Retina (tissue), 1 donor: ENCODE data around the gene CA4.
A peak's percentile ranks its signal among the peaks of the same experiment; 100 is the strongest.

Experiments used
- DNase-seq: peaks from one replicate; pipeline ENCODE4 v3.0.0-alpha.2; 2016

CA4 gene

DNA sequence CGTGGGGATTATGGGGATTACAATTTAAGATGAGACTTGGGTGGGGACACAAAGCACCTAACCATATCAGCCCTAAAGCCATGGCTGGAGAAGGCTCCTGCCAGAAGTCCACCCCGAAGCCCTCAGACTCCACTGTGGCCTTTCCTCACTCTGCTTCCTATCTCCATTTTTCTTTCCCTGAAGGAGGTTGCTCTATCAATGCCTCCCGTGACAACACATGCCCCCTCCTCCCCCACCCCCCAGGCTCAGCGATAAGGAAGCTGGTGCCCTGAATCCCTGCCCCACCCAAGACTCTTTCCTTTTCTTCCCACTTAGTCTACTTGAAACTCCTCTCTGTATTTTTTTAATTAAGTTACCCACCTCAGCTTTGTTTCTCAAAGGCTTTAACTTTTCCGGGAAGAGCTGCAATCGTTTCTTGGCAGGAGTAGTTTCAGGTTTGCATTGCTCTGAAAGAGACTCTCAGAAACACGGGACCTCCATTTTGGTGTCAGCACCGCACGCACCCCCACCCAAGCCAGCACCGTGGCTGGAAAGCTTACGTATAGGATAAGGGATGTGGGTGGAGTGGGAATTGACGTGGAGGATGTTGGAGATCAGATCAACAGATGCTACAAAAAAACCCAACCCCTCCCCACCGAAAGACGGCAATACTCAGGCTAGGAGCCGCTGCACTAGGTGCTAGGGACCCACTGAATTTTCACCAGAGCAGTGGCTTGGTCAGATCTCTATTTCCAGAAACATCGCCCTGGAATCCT lies 15.2 kb upstream of the CA4 start:
- no peak for DNase-seq

DNA sequence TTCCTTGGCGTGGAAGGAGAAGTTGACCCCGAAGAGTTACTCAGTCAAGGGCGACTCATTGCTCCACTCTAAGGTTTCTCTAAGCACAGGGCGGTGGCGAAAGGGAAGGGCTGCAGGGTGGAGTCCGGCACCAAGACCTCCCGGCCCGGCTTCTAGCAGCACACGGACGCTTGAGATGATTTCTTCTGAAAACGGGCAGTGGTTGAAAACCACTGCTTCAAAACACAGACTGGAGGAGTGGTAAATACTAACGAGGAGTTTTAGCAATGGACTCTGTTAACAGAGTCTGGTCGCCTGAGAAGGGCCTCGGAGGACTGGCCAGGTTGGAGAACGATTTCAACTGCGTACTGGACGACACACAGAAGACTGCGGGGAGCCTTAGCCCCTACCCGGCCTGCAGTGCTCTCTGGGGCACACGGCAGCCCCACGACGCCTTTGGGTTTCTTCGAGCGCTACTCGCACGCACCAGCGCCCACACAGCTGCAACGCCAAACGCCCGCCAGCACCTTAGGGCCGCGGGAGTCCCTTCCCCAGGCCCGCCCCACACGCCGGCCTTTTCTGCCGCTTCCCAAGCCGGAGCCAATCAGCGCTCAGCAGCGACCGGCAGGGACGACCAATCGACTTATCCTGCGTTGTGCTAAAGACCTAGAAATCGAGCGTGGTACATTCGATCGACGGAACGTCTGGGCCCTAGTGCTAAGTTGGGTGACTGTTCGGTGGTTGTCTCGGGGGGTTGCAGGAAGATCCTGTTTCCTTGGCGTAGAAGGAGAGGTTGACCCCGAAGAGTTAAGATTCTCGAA lies 14.4 kb upstream of the CA4 start:
- peak; percentile 93 for DNase-seq

DNA sequence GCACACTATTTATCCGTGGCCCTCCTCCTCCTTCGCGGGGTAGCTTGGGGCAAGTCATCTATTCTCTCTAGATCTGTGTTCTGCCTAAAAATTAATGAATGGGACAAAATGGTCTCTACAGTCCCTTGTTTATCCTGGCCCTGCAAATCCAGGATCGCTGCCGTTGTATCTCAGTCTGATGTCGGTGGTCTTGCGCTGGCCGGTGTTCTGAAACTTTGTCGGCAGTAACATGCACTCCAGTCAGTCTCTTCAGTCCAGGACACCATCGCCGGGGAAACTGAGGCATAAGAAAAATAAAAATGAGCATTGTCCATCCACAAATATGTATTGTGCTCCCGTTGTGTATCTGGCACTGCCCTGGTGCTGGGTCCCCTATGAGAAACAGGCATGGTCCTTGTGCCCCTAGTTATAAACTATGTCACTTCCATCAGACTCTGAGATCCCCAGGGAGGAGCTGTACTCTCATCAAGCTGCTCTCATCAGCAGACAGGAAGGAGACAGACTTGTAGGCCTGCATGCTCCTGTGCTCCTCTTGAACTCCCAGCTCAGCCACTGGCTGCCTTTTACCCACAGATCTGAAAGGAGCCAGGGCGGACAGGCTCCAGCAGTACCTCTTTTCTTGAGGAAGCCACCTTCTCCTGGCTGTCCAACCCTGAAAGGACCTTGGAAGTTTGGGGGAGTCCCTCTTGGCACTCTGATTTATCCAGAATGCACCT lies 13.7 kb upstream of the CA4 start:
- DNase-seq: no peak

DNA sequence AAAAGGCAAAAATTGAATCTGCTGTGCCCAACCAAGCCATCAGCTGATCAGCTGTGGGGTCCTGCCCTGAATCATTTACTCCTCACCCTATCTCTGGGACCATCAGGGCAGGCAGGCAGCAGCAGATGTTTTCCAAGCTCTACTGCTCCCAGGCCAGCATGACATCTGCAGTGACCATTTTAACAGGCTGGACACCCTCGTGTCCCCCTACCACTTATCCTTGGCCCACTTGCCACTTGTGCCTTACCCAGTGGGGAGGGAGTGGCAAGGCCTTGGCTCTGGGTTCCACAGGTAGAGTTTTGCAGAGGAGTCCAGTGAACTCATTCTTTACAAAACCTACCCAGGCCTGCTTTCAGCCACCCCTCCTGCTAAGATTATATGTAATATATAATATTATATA lies 12.0 kb upstream of the CA4 start:
- DNase-seq: no peak

DNA sequence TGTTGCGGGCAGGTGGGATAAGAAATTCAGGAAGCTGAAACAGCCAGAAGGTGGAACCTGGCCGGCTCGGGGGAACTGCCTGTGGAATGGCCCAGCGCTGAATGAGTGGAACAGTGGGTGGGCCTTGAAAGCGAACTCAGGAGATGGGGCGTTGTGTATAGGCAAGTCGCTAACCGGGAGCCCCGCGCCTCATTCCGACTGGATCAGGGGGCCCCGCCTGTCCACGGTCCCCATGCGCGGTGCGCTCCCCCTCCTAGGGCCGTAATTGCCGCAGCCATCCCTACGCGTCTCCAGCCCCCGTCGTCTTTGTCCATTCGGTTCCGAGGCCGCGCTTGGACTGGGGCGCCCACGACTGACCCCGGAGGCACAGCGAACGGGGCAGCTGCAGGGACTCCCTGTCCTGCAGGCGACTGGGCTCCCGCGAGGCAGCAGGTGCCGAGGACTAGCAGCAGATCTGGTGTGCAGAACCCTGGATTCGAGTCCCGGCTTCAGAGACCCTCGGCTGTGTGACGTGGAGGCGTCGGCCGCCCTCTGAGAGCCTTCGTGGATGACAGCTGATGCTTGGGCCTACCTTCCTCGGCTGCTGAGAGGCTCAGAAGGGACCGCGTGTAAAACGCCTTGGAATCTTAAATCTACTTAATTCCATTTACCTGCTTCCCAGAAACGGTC lies 10.9 kb upstream of the CA4 start:
- peak; percentile 43 for DNase-seq

DNA sequence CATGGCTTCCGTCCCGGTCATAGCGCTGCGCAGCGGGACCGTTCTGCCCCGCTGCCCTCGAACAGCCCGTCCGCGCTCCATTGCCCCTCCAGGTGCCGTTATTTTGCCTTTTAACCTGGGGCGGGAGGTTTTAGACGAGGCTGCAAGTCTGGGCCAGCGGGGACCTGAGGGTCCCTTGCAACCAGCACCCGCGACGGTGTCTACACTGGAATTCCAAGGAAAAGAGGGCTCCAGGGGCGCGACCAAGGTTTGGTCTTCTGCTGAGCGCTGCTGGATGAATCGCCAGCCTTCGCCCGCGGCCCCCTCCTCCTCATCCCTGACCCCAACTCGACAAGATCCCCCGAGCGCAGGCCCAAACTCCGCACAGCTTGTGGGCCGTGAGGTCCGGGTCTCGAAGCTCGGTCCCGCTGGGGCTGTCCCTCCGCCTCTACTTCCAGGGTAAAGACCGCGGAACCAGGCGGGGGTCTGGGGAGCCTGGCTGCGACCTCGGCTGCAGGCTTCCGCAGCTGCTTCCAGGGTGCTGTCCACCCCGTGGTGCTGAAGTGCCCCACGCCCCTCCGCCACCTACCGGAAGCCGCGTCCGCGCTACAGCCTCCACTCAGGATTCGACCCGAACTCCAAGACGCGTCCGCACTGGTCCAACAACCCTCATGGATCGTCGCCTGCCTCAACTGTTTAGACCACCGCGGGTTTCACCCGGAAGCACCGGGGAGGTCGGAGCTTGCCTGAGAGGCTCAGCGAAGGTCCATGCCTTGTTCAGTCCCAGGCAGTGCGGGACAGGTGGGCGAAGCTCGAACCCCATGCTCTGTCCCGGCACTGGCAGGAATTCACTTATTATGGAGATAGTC lies 10.1 kb upstream of the CA4 start:
- DNase-seq: peak; percentile 85

DNA sequence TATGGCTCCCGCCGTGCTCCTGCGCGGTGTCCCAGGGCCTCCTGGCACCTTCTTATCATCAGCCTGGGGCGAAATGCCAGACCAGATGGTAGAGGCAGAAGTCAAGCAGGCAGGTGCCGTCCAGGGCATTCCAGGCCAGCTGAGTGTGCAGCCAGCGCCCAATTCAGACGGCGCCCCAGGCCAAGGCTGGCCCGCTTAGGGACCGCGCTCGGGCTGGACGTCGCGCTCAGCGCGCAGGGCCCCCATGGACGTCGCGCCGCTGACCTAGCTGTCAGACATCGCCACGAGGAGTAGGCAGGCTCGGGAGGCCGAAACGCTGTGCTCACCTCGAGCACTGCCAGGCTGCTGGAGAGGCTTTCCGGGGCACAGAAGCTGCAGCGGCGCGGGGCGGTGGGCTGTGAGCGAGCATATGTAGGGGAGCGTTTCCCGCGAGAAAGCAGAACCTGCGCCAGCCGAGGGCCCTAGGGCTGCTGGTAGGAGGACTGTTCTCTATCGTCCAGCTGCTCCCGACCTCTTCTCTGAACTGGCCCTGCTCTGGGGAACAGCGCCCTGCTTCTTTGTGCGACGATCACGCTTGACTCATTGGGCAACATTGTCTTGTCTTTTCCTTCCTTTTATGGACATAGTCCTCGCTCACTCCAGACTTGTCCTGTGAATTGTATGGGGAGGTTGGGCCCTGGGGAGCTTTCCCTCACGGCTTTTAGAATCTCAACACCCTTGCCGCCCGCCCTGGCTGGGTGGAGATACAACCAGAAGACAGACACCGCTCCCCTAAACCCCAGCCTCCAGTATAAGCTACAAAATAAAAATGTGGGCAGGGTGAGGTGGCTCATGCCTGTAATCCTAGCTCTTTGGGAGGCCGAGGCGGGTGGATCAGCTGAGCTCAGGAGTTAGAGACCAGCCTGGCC lies 8.4 kb upstream of the CA4 start:
- DNase-seq: peak; percentile 63

DNA sequence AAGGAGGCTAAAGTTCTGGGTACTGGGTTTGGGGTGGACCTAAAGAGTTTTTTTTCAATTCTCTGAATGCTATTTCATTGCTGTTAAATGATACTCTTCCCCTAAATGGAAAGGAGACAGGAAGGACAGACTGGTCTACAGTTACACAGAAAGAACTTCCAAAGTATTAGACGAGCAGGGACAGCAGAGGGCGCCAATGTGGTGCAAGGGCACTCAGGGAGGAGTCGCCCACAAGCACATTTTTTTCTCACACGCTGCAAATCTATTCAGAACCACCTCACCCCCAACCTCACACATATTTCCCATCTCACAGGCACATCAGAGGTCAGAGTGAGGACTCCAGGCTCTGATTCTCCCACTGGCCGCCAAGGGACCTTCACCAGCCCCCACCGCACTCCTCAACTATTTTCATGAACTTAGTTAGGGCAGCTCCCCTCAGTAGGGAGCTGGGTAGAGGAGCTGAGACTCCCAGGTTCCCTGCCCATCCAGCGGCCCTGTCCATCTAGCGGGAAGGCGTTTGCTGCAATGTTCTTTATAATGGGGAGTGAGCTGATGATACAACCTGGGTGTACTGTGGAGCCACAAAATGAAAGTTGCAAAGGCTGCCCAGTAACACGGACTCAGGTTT lies 6.8 kb upstream of the CA4 start:
- peak; percentile 76 for DNase-seq

DNA sequence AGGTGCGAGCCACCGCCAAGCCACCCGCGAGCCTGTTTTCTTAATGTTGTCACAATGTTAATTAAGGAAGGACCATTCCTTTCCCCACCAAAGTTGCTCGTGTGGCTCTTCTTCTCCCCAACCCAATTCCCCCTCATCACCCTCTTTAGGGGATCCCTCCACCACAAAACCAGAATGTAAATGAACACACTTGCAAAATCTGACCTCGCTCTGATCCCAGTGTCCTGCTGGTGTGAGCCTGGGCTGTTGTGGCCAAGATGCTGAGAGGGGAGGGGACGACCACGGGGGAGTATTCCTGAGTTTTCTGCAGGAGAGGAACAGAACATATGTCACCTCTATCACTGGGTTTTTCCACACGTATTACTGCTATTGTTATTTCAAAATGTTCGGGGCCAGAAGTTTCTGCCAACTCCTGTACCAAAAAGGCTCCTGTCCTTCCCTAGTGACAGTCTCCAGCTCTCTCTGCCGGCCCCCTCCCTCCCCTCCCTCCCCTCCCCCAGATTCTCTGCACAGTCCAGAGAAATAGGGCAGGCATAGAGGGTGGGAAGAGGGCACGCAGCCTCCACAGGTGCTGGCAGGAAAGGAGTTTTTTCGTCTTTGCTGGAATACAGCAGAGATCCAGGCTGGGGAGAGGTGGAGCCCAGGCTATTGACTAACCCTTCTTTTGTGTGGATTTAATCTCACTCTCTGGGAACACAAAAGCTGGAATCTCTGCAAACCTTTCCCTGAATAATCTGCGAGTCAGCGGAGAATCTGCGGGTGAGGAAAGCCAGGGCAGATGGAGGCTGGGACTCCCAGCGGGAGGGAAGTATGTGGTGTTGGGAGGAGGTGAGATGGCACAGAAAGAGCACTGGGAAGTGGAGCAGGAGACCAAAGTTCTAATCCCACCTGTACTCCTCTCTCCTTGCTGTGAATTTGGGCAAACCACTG lies 4.5 kb upstream of the CA4 start:
- peak; percentile 22 for DNase-seq

DNA sequence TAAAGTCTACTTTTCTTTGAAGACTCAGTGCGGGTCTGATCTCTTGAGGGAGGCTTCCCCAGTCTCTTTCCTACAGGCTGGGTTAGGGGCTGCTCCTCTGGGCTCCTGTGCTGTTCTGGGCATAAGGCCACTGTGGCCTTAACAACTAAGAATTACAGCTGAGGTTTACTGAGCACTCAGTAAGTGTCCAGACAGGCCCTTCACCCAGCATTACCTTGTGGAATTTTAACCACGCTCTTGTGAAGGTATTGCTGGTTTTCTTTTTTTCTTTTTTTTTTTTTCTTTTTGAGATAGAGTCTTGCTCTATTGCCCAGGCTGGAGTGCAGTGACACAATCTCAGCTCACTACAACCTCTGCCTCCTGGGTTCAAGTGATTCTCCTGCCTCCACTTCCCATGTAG lies 3.6 kb upstream of the CA4 start:
- DNase-seq: no peak

DNA sequence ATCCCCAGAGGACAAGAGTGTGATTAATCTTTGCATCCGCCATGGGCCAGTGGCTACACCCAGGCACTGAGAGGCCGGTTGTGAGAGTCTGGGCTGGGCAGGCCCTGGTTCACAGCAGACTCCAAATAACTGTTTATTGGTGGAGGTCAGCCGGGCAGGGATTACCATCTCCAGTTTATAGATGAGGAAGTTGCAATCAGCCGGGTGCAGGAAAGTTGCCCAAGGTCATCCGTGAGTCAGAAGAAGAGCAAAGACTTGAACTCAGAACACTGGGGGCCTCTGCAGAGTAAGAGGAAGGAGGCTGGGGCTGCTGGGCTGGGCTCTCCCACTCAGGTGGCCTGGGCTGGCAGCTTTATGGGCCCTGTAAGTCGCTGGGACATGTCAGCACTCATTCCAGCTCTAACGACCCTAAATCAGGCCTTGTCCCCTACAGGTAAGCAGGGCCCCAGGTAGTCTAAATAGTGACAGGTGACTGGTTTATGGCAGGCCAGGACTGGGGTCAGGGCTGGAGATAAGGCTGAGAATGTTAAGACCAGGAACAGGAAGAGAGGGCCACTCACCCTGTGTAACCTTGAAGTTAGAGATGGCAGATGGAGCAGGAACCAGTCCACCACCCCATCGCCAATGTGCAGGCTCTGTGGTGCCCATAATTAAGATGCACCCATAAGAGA lies 2.1 kb upstream of the CA4 start:
- no peak for DNase-seq

DNA sequence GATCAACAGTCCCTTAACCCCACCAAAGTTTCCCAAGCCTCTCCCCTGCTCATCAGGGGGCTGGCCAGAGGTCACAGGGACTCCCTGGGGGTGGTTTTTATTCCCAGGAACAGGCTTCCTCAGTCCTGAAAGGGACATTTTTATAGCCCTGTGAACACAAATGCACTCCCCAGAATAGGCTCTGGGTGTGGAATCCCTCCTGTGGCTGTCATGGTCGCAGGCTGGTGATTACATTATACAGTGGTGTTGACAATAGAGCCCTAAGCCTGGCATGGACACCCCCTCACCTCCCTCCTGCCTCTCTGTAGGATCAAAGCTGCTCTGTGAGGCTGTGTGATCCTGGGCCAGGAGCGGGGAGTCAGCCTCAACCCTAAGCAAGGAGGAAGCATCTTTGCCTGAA lies 1.4 kb upstream of the CA4 start:
- DNase-seq: no peak

DNA sequence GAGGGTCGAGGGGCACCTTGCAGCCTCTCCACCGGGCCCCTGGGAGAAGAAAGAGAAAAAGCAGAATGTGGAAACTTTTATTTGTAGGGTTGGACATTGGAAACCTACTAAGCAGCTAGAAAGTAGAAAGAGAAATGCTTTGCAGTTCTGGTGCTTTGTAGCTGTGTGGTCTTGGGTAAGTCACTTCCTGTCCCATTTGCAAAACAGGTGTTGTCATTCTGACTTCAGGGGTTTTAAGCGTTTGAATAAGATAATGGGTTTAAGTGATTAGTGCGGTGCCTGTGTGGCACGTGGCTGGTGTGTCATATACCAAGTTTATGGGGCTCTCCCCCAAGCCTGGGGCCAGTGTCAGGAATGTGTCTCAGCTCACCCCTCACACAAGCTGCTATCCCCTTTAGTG lies 1.6 kb downstream of the CA4 start:
- no peak for DNase-seq

DNA sequence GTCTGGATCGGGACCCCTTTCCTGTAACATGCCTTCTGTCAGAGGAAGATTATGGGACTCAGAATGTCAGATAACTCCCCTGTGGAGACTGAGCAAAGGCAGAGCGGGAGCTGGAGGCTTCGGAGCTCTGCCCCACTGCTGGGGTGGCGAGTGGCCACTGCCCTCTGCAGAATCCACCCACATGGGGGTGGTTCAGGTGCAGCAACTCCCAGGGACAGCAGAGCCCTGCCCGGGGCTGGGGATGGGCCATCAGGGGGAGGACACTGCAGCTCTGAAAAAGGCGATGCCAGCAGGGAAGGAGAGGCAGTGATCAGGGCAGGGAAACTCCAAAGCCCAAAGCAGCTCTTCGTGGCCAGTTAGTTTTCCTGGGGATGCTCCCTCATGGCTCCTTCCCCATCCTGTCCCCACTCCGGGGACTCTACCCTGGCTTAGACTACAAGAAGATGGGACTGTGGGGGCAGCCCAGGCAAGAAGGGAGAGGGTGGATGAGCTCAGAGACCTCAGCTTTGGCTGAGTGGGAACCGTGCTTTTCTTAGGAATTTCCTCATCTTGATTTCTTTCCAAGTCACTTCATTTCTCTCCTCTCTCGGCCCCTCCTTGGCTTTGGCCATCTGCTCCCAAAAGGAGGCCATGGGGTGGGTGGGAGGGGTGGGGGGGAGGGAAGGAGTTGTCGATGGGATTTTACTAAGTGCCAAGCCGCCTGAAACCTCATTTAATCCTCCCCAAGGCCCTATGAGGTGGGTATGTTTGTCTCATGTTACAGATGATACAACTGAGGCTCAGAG lies 4.0 kb downstream of the CA4 start:
- no peak for DNase-seq

DNA sequence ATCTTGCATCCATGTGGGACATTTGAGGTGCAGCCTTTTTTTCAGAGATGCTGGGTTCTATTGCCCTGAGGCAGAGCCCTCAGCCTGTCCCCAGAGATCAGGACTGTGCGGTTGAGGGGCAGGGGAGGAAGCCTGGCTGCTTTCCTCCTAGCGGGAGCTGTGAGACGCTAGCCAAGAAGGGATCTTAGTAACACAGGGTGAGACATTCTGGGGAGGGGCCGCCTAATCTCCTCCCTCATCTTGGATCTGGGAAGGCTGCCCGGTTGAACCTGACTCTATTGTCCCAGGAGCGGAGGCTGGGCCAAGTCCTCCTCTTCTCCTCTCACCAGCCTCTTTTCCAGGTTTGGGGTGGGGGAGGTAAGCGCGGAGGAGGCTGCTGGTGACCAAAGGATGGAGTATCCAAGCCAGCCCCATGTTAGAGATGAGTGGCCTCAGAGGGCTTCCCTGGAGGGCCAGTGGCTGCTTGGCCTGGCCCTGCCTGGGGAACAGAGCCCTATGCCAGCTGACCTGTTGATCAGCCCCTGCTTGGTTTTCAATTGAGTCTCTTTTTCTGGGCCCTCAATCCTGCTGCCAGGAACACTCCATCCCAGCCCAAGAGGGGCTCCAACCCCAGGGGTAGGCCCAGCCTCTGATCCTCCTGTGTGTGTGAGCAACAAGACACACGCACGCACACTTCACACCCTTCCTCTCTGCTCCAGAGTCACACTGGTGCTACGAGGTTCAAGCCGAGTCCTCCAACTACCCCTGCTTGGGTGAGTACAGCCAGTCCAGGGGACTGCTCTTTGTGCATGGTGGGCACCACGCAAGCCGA lies 5.0 kb downstream of the CA4 start:
- peak; percentile 15 for DNase-seq

DNA sequence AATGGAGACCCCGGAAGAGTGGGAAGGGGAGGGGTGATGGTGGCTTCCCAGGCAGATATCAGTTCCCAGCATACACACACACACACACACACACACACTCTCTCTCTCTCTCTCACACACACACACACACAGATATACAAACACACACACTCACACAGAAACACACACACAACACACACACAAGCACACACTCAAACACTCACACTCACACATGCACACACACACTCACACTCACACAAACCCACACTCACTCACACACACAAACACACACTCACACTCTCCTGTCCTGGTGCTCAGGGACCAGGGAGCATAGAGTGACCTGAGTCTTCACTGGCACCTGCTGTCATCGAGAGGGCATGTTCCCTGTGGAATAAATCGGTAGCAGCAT lies 5.6 kb downstream of the CA4 start:
- peak; percentile 4 for DNase-seq

DNA sequence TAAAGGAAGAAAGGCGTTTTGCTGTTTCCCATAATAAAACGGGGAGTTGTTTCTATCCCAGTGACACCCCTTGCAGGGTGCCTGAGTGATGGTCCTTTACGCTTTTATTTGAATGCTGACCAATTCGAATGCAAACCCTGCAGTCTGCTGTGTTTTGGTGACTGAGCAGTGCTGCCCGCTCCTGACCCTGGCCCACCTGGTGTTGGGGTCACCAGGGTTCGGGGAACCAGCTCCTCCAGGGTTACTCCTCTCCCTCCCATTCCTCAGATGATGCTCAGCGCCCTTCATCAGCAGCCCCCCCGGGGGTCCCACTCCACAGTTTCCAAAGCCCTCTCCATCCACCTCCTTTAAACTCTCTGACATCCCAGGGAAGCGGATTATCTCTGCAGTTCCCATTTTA lies 6.0 kb downstream of the CA4 start:
- DNase-seq: no peak
